ELF-1 (cell line): ENCODE data around the gene INAFM2.

ENCODE experiments used
- DNase-seq: peaks from one replicate; pipeline ENCODE4 v3.0.0-alpha.2; 2016; ENCODE audit warnings: low read depth, low spot score

Gene INAFM2

DNA sequence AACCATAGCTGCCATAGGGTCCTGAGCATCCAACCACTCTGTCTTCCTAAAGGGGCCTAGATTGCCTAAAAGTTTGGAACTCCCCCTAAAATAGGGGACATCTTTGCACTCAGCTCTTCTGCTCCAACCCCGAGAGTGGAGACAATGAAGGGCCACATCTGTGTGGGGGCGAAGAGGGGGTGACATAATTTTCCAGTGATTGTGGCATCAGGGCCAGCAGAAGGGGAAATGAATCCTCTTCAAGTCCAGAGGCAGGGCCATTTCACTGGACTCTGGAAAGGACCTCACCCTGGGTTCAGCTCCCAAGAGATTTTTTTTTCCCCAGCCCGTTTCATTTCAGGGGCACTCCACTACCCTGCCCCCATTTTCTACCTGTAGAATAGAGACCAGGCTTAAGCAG, 36.0 kb upstream of the INAFM2 start:
- no peak for DNase-seq

DNA sequence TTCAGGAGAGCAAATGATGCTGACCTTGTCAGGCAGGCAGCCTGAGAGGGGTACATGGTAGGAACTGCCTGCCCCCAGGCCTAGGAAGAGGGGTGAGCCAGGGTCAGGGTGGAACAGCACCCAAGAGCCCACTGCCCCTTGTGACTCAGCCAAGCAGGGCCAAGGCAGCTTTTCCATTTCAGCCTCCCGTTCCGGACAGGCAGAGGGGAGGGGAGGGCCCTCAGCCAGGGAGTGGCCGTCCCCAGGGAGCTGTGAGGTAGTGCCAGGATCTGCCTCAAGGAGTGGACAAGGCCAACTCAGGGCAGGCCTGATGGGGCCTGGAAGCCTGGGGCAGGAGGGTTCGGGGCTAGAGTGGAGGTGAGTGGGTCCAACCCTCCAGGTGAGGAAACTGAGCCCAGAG, 35.5 kb upstream of the INAFM2 start:
- no peak for DNase-seq

DNA sequence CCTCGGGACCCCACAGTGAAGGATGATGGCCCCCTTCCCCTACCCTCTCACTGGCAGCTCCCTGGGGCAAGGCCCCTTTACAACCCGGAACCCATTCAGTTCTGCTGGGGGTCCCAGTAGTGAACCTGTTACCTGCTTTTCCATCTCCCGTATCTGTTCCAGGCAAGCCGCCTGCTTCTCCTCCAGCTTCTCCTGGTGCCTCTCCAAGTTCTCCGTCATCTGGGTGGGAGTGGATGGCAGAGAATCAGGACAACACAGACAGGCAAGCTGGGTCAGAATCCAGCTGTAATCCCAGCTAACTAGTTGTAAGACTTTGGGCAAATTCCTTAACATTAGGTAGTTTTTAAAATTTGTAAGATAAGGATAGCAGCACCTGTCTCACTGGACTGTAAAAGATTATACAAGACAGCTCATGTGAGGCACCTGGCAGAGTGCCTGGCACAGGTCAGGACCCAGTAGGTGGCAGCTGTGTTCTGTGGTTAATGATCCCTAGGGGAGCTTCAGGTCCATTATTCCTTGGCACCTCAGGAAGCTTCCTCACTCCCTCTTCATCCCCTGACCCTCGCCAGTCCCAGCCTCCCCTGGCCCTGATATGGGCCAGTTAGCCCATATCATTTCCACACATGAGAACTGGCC, 34.2 kb upstream of the INAFM2 start:
- DNase-seq = no peak

DNA sequence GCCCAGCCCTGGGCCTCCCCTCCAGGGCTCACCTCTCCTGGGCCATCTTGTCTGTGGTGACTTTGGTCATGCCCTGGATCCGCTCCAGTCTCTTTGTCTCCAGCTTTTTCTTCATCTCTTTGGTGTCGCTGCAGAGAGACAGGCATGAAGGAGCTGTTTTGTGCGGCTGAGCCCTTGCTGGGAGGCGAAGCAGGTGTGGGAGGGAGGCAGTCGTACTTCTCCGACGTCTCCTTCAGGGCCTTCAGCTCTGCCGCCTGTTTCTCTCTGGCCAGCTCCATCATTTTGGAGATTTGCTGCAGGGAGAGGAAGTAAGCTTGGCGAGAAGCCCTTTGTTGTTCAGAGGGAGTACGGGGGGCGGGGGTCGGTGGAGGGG, 33.0 kb upstream of the INAFM2 start:
- DNase-seq = no peak

DNA sequence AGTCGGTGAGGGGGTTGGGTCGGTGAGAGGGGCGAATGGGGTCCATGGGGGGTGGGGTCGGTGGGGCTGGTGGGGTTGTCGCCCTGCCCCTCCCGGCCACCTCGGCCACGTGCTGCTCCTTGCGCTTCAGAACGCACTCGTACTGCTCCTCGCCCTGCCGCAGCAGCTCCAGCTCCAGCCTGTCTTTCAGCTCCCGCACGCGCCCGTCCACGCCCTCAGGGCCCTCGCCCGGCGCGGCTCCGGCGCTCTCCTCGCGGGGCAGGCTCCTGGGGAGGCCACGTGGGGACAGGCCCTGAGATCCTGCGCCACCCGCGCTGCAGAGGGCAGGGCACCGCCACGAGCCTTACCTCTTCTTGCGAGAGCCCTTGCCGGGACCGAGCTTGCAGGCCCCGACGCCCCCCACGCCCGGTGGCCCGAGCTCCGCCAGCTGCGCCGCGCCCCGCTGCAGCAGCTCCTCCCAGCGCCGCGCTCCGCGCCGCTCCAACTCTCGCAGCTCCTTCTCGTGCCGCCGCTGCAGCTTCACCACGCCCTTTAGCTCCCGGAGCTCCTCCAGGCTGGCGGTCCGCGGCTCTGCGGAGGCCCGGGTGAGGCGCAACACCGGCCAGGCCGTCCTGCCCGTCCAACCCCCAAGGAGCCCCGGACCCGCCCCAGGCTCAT, 32.4 kb upstream of the INAFM2 start:
- peak; percentile 73 for DNase-seq

DNA sequence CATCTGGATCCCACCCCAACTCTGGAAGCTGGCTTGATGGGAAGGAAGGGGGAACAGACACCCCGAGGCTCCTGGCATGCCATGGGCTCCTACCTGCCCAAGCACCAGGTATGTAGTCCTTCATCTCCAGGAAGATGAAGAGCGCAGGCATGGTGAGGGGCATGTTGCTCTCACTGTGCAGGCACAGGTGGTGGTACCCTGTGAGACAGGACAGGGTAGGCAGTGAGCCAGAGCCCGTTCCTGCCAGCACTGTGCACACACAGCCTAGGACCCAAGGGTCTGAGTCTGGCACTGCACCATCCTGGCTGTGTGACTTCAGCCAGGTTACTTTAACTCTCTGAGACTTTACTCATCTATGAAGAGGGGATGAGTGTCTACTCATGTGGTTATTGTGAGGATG, 31.2 kb upstream of the INAFM2 start:
- DNase-seq = no peak

DNA sequence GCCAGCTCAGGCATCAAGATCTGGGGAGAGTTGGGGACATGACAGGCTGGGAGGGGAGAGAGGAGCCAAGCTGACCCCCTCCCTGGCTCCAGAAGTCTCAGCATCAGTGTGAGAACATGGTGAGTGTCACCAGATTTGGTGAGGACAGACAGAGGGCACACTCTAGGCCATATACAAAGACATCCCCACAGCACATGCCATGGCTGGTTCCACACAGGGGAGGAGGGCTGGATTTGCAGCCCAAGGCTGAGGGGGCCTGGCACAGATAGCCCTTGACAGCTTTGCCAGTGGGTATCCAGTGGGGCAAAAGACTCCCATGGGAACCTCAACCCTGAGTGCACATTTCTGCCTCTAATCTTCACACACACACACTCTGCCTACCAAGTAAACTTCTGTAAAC, 30.5 kb upstream of the INAFM2 start:
- DNase-seq = no peak

DNA sequence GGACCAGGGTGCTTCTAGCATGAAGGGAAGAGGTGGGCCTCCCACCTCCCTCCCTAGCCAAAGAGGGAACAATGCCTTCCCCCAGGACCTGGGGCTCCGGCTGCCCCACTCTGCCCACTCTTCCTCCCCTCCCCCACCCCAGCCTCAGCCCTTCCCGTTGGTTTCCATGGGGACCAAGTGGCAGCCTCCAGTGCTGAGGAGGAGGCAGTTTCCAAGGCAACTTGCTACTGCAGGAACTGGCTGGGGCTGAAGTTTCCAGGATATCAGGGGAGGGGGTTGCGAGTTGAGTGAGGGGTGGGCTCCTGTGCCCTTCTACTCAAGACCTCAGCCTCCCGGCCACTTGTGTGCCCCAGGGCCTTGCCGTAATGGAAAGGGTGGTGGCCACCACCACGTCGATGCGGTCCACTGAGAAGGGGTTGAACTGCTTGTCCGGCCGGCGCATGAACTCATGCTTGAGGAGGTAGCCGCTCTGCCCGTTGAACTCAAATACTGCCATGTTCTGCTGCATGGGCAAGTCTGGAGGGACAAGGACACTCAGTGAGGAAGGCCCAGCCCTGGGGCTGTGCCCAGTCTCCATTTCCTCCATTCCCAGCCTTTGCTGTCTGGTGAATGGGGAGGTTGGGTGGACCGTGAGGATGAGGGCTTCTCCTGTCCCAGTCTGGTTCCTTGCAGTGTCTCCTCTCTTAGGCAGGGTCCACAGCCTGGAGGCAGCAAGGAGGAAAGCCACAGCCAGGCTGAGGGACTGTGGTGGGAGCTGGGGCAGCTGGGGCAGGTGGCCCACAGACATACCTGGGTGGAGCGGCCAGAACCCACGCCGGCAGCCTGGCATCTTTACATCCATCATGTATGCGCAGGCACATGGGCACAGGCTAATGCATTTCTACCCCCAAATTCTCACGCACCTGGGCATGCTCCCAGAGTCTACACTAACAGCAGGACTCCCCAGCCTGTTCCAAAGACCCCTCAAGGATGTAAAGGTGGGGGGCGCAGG, 29.3 kb upstream of the INAFM2 start:
- no peak for DNase-seq

DNA sequence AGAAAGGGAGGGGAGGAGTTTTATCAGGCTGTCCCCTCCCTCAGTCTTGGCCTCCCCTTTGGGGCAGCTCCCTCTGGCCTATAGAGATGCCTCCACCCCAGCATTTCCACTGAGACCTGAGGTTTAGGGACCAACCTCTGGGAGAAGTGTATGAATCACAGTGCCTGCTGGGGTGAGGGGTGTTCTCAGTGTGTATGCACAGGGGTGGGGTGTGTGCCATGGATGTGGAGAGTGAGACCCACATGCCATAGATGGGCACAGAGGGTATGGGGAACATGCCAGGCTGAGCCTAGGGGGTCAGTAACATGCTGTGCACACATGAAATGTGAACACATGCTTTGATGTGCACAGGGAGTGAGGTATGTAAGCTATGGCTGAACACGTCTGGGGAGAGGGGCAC, 28.2 kb upstream of the INAFM2 start:
- DNase-seq = no peak

DNA sequence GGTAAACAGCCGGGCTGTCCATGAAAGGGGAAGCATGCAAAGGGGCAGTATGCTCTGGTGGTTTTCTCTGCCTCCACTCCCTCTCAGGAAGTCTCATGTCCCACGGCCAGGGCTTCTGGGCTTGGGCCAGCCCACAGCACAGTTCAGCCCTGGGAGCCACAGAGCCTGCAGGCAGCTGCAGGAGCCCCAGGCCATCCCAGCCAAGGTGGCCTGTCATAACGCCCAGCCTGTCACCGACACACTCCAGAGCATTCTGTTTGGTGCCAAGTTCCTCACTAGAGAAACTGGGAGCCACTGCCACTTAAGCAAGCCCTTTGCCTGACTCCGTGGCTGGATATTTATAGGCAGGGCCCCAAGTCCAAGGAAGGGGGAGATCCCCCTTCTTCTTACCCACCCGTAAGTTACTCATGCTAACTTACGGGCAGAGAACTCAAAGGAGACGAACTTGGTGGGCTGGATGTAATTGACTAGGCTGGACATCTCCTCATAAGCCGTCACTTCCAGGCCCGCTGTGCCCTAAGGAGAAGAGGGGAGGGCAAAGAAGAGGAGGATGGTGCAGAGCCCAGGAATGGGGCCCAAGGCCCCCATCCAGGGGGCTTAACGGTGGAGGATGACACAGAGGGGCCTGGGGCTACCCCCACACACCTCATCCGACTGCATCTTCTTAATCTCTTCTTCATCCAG, 27.5 kb upstream of the INAFM2 start:
- no peak for DNase-seq

DNA sequence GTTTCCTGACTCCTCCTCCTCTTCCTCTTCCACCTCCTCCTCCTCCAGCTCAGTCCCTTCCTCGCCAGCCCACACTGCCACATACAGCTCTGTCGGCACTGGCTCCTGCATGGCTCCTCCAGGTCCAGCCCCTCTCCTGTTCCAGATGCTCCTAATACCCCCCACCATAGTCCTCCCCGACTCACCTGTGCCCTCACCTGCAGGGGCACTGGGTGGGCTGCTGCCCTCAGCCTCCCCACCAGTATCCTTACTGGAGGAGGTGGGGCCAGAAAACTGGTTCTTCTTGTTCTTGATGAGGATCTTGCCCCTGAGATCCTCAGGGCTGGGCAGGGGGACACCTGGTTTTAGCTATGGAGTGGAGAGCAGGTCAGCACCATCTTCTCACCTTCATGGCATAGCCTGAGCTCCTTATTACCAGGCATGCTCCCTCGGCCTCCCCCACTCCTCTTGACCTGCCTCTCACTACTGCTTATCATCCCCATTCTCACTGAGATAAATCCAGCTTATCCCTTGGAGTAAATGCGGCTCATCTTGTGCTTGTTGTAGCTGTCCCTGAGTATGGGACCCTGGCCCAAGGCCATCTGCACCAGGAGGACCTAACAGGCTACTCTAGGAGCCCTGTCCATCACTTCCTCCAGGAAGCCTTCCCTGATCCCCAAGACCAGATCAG, 26.8 kb upstream of the INAFM2 start:
- no peak for DNase-seq

DNA sequence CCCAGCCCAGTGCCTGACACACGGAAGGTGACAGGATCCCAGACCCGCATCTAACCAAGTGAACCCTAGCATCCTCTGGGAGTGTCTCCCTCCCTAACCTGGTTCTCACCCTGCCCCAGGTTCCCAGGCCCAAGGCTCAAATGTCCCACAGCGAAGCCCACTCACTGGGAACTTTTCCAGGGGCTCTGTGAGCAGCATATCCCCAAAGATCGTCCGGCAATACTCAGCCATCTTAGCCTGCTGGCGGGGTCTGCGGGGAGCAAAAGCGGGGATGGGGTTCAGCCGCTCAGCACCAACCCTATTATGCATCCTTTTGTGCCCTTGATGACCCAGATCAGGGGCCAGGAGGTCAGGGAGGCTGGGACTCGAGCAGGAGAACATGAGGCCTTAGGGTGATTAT, 26.1 kb upstream of the INAFM2 start:
- DNase-seq = no peak

DNA sequence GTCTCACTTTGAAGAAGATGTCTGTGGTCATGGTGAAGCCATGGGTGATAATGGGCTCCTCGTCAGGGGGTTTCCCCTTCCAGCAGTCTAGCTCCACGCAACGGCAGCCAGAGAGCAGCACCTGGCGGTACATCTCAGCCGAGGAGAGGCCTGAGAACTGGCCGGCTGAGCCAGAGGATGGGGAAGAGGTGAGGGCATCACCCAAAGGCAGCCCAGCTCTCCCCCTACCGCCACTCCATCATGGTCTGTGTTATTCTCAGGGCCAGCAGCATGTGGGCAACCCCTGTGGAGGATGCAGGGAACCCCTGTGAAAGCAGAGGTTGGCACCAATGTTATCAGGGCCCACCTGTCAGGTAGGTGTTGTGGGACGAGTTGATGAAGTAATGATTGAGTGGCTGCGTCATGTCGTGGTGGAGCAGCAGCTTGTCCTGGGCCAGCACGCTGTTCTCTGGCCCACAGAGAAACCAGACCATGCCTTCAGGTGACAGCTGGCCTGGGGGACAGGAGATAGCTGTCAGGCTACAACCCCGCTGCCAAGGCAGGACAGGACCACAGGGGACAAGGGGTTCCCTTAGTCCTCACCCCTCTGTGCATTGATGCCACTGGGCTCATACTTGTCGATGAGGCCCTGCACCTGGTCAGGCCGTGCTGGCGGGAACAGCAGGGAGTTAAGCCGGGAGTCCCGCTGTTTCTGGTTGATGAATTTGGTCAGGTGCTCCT, 25.1 kb upstream of the INAFM2 start:
- no peak for DNase-seq

DNA sequence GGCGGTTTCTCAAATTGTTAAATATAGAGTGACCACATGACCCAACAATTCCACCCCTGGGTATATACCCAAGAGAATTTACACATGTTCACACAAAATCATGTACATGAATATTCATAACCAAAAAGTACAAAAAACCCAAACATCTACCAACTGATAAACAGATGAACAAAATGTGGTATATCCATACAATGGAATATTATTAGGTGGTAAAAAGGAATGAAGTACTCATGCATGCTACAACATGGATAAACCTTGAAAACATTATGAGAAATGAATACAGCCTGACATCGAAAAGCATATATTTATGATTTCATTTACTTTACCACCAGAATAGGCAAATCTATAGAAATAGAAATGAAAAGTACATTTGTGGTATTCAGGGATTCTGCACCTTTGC, 23.1 kb upstream of the INAFM2 start:
- no peak for DNase-seq

DNA sequence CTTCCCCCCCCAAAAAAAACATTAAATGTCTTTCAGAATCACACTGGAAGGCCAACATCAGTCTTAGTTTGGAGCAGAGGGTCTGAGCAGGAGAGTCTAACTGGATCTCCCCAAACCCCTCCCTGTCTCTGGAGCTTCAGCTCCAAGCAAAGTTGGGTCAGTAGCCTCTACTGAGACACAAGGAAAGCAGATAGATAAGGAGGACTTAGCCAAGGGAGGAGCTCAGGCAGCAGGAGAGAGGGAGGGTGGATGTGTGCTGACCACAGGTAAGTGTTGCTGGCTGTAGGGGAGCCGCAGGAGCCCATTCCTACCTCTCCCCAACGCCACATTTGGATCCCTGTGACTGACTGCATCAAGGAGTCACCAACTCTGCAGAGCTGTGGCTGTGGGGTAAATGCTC, 22.7 kb upstream of the INAFM2 start:
- no peak for DNase-seq

DNA sequence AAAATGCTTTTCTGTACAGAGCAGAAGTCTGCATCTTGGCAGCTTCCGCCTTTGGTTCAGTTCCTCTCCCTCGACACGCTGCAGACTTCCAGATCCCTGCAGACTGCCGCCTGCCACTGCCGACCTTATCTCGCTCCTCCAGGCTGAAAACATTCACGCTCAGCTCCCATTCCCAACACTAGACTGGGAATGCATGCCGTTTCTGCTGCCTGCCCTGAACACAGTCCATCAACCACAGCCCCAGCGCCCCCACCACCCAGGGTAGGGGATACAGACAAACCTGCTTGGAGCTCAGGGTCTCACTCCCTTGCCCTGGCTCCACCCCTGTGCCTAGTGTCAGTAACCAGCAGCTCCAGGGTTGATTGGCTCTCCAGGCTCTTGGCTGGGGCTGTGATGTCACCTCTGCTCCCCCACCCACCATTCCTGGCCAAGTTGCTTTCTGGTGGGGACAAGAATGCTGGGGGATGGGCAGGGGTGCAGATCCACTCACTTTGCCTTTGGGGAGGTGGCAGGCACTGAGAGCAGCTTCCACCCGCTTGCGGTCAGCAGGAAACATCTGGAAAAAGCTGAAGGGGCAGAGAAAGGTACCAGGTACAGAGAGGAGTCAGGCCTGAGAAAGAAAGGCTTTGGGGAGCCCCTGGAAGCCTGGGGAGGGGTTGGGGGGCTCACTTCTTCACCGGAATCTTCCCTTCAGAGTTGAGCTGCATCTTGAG, 21.9 kb upstream of the INAFM2 start:
- peak; percentile 84 for DNase-seq

DNA sequence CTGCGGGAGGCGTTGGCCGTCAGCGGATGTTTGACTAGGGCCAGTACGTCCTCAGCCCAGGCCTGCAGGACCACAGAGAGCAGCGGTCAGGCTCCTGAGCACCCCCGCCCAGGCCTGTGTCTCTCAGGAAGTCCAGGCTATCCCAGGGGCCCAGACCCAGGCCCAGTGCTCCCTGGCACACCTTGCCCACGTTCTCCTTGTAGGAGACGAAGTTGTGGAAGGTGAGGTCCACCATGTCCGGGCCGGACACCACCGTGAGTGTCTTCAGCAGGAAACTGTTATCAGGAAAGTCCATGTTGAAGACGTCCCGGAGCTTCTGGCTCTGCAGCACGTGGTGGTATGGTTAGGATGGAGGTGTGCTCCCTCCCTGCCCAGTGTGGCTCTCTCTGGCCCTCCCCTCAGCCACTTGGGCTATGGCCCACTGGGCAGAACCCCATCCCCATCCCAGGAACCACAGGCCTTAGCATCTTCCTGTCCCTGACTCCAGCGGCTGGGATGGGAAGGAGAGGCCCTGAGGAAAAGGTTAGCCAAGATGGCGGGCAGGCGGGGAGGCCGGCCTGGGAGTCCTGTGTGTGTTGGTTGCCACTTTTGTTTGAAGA, 21.1 kb upstream of the INAFM2 start:
- DNase-seq = no peak

DNA sequence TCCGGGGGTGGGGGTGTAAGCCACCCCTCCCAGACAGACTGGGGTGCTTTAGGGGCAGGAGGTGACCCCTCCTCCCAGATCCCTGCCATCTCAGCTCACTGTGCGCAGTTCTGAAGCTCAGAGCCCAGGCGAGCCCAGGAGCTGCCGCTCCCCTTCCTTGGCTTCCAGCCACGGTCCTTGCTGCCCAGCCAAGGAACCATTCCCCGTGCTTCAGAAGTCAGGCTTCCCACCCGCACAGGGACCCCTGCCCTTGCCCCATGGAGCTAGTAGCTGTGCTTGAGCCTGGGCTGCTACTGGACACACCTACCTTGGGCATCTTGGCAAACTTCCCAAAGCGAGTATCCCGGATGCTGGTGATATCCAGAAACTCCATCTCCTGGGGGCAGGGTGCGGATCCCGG, 20.5 kb upstream of the INAFM2 start:
- DNase-seq = no peak

DNA sequence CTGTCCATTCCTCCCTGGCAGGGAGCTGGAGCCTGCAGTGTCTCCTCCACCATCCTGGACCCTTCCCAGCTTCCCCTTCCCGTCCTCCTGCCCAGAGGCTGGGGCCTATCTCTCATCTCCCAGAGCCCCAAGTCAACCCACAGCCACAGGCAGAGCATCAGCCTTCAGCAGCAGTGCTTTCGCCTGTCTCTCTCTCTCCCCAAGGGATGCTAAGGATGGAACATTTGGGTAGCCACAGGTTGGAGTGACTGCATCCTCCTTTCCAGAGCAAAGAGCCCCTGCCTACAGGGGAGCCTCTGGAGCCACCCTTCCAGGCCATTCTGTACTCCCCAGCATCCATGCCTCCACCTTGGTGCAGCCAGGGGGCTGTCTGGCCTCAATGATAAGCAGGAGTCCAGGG, 19.9 kb upstream of the INAFM2 start:
- DNase-seq = no peak

DNA sequence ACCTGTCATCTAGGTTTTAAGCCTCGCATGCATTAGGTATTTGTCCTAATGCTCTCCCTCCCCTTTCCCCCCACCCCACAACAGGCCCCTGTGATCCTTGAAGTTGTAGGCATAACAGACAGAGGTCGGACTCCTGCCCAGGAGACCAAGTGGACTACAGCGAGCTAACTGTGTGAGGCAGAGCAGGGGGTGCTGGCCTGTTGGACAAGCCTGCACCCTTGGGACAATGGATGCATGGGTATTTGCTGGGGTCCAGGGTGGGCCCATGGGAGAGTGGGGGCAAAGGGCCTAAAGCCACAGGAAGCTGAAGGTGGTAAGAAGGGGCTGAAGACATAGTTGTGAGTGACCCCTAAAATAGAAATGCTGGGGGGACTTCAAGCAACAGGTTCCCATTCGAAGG, 18.2 kb upstream of the INAFM2 start:
- no peak for DNase-seq
